DND-41 (cell line): ENCODE data around the gene PDHB.

Source experiments
- CTCF ChIP-seq: IDR thresholded peaks from 2 replicates; pipeline ENCODE4 v1.5.1; 2012; ENCODE audit warnings: borderline replicate concordance, low read length, moderate library complexity, mild to moderate bottlenecking; ENCODE audit not compliant: poor library complexity, severe bottlenecking; ENCODE audit errors: extremely low read depth
- EZH2 ChIP-seq: IDR thresholded peaks from 3 replicates; pipeline ENCODE4 v1.6.1; 2012; ENCODE audit warnings: borderline replicate concordance, low read depth, mild to moderate bottlenecking, moderate library complexity, low read length, inconsistent platforms; ENCODE audit not compliant: severe bottlenecking

GRCh38 chr3:58434990-58435389 lies 1.4 kb upstream of the PDHB start:
- TF ChIP-seq EZH2 (no peak), CTCF (no peak)
